OCI-LY1 (cell line): ENCODE data around the gene LRMDA.

Experiments
- CTCF ChIP-seq: fragments of 200-600 bp; sonication (generic), shearing (Covaris generic); IDR thresholded peaks from 2 replicates; pipeline ENCODE4 v1.5.1; 2017; ENCODE audit warnings: mild to moderate bottlenecking, antibody characterized with exemption, low read length, moderate library complexity, mixed read lengths
- EZH2 ChIP-seq: fragments of 200-600 bp; sonication (generic), shearing (Covaris generic); IDR thresholded peaks from 2 replicates; pipeline ENCODE4 v1.8.0; 2017; ENCODE audit warnings: borderline replicate concordance, mixed run types, mild to moderate bottlenecking, antibody characterized with exemption, low read length, moderate library complexity, mixed read lengths

GRCh38 chr10:76552091-76552873 lies 1120.9 kb downstream of the LRMDA start:
- TF ChIP-seq CTCF, result no peak
- TF ChIP-seq EZH2, result no peak
